ENCODE measurements around the gene SEMA6C. TPM values are rescaled to one million over a fixed set of nuclear protein-coding genes. Genes with fewer than 3 reads are reported as not detected.
"Not testable (repeated sequence)": the region's sequence is repeated elsewhere in the genome, so short reads cannot be mapped to it uniquely, and the experiment has no call there.

The SEMA6C gene
- total RNA-seq, 1 donor from 2014 or later = 4.3 TPM

DNA sequence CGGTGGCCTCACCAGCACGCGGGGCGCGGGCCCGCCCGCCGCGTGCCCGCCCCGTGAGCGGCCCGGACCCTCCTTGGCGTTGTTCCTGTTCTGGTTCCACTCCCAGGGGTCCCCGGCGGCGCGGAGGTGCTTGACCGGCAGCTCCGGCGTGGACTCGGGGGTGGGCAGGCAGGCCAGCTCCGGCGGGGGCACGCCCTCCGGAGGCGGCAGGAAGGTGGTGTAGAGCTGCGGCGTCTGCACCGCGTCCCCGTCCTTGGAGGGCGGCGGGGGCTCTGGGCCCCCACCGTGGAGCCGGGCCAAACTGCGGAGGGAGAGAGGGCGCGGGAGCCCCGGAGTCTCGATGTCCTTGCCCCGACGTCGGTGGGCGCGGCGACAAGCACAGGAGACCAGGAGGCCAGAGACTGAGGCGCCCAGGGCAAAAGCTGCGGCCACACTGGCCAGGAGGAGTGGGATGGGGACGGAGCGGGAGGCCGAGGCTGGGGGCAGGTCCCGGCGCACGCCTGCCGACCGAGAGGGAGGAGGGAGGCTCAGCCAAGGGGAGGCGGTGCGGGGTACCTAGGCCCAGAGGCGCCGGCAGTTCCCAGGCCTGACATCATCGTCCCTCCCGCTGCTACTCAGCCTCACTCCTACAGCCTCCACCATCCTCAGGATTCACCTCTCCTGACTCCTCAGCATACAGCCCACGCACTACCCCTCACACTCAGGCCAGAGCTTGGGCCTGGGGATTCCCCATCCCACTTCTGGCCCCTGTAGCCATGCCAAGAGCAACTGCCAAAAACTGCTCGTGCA, 13.2 kb downstream of the SEMA6C start:
- no peaks in the 10 kb centered on the region for H3K4me1 Mint-ChIP-seq (ENCODE audit: low read depth)
- H3K36me3 Mint-ChIP-seq (ENCODE audit: low read depth) = peaks cover 4% of the 10 kb centered on the region
- H3K27me3 Mint-ChIP-seq (ENCODE audit: insufficient read depth) = peaks cover 10% of the 10 kb centered on the region
- H3K9me3 Mint-ChIP-seq = no peaks in the 10 kb centered on the region
- no peak for DNase-seq (ENCODE audit: low spot score)
- no peak overlapping the region for H3K4me3 Mint-ChIP-seq
- intact Hi-C loops (cut with micrococcal nuclease) = no loop called here
- H3K27ac Mint-ChIP-seq = no peak overlapping the region

DNA sequence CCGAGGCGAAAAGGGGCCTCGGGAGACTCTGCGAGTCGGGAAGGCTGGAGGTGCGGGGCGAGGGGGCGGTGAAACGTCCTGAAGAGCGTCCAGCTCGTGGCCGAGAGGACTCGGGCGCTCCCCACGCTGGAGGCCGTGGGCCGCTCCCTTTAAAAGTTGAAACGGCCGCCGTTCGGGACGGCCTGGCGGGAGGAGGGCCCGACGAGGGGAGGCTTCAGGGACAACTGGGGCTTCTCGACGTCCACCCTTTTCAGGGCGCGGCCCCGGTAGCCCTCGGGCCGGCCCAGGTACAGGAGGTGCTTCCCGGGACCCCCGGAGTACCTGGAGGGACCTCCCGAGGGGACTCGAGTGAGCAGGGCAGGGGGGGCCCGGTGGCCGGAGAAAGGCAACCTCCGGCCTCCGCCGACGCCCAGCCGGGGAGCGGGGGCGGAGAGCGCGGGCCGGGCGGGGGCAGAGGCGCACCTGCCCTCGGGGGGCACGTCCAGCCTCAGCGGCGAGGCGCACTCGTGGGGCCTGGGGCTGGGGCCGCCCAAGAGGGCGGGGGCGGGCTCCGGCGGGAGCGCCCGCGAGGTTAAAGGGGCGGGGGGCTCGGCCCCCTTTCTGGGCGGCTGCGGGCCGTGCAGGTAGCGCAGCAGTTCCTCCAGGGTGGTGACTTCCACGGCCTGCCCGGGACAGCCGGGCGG, 14.0 kb downstream of the SEMA6C start:
- Mint-ChIP-seq H3K27me3 (ENCODE audit: insufficient read depth) (peaks cover 10% of the 10 kb centered on the region), H3K9me3 (no peaks in the 10 kb centered on the region), H3K4me3 (no peak overlapping the region), H3K27ac (no peak overlapping the region), H3K4me1 (ENCODE audit: low read depth) (no peaks in the 10 kb centered on the region), H3K36me3 (ENCODE audit: low read depth) (peaks cover 4% of the 10 kb centered on the region)
- intact Hi-C loops (cut with micrococcal nuclease) = no loop called here
- DNase-seq (ENCODE audit: low spot score) = no peak

DNA sequence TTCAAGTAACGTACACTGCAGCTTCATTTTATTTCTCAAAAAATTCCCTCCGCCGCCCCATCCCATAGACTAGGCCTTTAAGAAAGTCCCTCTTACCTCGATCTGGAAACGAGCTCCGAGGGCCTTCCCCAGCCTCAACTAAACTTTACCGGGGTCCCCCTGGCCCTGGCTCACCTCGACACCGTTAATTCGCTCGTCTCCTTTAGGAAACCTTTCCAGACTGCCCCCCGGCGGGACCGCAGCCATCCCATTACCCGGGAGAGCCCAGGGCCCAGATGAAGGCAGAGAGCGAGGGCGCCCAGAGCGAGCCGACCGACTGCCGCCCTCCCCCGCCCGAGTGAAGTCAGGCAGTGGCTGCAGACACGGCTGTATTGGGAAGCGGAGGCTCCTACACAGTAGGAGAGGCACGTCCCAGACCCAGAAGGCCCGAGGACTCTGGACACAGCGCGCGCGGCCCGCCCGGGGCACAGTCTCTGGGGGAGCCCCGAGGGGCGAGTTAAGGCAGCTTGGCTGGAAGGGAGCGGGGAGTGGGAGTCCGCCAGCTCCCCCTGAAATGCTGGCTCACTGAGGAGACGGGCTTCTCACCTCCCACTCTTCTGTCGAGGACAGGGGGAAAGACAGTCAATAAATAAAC, 14.6 kb downstream of the SEMA6C start:
- DNase-seq (ENCODE audit: low spot score) = no peak
- Mint-ChIP-seq H3K4me1 (ENCODE audit: low read depth) (no peaks in the 10 kb centered on the region), H3K27me3 (ENCODE audit: insufficient read depth) (peaks cover 10% of the 10 kb centered on the region), H3K9me3 (no peaks in the 10 kb centered on the region), H3K4me3 (peak overlapping the region; percentile 53), H3K36me3 (ENCODE audit: low read depth) (peaks cover 4% of the 10 kb centered on the region), H3K27ac (peak overlapping the region; percentile 40)
- intact Hi-C loops (cut with micrococcal nuclease) = loop anchor here (1.0 kb wide), 1 partner anchor 14 kb away; the partner anchor contains the start of gene SEMA6C

DNA sequence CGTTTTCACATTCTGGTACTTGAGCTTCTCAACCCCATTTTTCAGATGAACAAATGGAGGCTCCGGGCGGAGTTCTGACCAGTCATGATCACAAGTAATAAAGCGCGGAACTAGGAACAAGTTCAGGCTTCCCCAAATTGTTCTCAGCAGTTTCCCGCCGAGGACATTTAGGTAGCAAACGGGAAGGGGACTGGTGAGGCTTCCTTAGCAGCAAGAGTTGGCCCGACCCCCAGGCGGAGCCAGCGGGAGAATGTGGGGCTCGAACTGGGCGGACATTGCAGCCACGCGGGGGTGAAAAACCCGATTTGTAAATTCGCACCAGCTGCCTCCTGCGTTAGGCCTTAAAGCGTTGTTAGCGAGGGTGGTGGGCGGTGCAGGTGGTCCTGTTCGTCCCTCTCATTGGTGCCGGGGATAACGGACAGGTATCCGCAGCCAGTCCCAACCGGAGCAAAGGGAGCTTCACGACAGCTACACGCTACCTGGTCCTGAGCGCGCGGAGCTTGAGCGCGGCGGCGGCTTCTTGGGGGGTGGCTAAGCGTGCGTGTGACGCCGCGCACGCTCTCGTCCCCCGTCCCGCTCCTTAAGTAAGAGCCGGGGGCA, 15.3 kb downstream of the SEMA6C start:
- intact Hi-C loops (cut with micrococcal nuclease) = loop anchor here (1.0 kb wide), 1 partner anchor 15 kb away; the partner anchor contains the start of gene SEMA6C
- Mint-ChIP-seq H3K9me3 (no peaks in the 10 kb centered on the region), H3K4me1 (ENCODE audit: low read depth) (no peaks in the 10 kb centered on the region), H3K27me3 (ENCODE audit: insufficient read depth) (peaks cover 10% of the 10 kb centered on the region), H3K4me3 (peak overlapping the region; percentile 53), H3K36me3 (ENCODE audit: low read depth) (peaks cover 4% of the 10 kb centered on the region), H3K27ac (peak overlapping the region; percentile 40)
- peak; percentile 63 for DNase-seq (ENCODE audit: low spot score)

DNA sequence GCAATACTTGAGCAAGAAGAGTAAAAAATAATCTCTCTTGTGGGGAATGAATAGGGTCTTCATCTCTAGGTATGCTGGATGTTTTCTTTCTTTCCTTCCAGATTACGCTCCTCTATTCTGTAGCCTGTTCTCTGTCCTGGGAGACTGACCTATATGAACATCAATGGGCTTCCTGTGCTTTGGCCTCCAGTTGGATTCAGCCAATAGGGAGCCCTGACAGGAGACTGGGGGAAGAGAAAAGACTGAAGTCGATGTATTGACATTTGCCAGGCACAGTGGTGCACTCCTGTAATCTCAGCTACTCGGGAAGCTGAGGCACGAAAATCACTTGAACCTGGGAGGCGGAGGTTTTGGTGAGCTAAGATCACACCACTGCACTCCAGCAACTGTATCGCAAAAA, 17.6 kb downstream of the SEMA6C start:
- intact Hi-C loops (cut with micrococcal nuclease) = no loop called here
- no peaks in the 10 kb centered on the region for H3K9me3 Mint-ChIP-seq
- peaks cover 4% of the 10 kb centered on the region for H3K36me3 Mint-ChIP-seq (ENCODE audit: low read depth)
- H3K4me3 Mint-ChIP-seq = no peak overlapping the region
- peaks cover 10% of the 10 kb centered on the region for H3K27me3 Mint-ChIP-seq (ENCODE audit: insufficient read depth)
- no peaks in the 10 kb centered on the region for H3K4me1 Mint-ChIP-seq (ENCODE audit: low read depth)
- no peak for DNase-seq (ENCODE audit: low spot score)
- H3K27ac Mint-ChIP-seq = no peak overlapping the region

DNA sequence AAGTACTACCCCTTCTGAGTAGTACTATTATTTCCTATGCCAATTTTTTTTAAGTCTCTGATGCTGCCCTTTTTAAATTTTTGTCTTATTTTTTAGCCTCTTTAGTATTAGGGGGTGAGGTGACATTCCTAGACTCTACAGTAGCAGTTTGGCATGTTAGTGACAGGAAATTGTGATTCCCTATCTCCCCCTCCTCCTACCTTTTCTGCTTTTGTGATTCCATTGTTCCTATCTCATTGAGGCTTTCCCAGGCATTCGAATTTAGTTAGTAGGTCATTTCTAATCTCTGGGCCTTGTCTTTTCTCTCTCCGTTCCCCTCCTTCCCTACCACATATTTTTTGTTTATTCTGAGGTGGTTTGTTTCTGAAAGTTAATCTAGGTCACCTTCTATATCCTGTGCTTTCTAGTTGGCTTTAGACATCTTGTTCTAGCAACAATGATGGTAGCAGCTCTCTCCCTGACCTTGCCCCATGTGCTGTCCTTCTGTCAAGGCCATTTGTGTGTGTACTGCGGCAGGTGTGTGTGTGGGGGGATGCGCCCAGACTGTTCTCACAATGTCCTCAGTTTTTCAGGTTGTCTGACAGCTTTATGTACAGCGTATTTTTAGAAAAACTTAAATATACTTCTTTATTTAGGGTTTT, 21.5 kb downstream of the SEMA6C start:
- Mint-ChIP-seq H3K27ac (no peak overlapping the region), H3K9me3 (no peaks in the 10 kb centered on the region), H3K36me3 (ENCODE audit: low read depth) (peaks cover 7% of the 10 kb centered on the region), H3K4me1 (ENCODE audit: low read depth) (no peaks in the 10 kb centered on the region), H3K27me3 (ENCODE audit: insufficient read depth) (no peaks in the 10 kb centered on the region), H3K4me3 (no peak overlapping the region)
- intact Hi-C loops (cut with micrococcal nuclease) = no loop called here
- DNase-seq (ENCODE audit: low spot score) = no peak

DNA sequence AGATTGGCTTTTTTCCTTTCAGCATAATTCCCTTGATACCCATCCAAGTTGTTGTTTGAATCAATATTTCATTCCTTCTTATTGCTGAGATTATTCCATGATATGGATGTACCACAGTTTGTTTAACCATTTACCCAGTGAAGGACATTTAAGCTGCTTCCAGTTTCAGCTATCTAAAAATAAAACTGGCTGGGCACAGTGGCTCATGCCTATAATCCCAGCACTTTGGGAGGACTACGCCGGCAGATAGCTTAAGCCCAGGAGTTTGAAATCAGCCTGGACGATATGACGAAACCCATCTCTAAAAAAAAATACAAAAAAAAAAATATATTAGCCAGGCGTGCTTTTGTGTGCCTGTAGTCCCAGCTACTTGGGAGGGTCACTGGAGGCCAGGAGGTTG, 32.6 kb downstream of the SEMA6C start:
- DNase-seq (ENCODE audit: low spot score) = no peak
- H3K9me3 Mint-ChIP-seq = no peaks in the 10 kb centered on the region
- no peak overlapping the region for H3K4me3 Mint-ChIP-seq
- H3K27me3 Mint-ChIP-seq (ENCODE audit: insufficient read depth) = no peaks in the 10 kb centered on the region
- intact Hi-C loops (cut with micrococcal nuclease) = no loop called here
- H3K27ac Mint-ChIP-seq = no peak overlapping the region
- no peaks in the 10 kb centered on the region for H3K4me1 Mint-ChIP-seq (ENCODE audit: low read depth)
- peaks cover 5% of the 10 kb centered on the region for H3K36me3 Mint-ChIP-seq (ENCODE audit: low read depth)

DNA sequence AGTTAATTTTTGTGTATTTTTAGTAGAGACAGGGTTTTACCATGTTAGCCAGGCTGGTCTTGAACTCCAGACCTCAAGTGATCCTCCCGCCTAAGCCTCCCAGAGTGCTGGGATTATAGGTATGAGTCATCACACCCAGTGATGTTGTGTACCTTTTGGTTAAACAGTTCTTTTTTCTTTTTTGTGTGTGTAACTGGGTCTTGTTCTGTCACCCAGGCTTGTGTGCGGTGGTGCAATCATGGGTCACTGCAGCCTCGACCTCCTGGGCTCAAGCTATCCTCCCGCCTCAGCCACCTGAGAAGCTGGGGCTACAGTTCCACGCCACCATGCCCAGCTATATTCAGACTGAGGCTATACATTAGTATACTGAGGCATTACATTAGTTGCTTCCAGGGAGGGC, 38.1 kb downstream of the SEMA6C start:
- no peaks in the 10 kb centered on the region for H3K27me3 Mint-ChIP-seq (ENCODE audit: insufficient read depth)
- H3K9me3 Mint-ChIP-seq = no peaks in the 10 kb centered on the region
- no peak for DNase-seq (ENCODE audit: low spot score)
- no peak overlapping the region for H3K27ac Mint-ChIP-seq
- intact Hi-C loops (cut with micrococcal nuclease) = no loop called here
- no peak overlapping the region for H3K4me3 Mint-ChIP-seq
- H3K36me3 Mint-ChIP-seq (ENCODE audit: low read depth) = peaks cover 3% of the 10 kb centered on the region
- no peaks in the 10 kb centered on the region for H3K4me1 Mint-ChIP-seq (ENCODE audit: low read depth)

DNA sequence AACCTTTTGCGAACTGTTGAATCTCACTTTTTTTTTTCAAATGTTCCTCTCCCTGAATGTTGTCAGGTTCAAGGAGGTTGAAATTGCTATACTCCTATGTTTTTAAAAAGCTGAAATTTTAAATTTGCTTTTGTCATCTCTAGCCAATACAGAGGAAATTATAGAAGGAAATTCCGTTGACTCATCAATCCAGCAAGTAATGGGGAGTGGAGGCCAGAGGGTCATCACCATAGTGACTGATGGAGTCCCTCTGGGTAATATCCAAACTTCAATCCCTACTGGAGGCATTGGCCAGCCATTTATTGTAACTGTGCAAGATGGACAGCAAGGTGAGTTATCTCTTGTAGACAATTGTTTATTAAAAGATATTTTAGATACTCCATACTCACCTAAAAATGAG, 39.5 kb downstream of the SEMA6C start:
- no peaks in the 10 kb centered on the region for H3K9me3 Mint-ChIP-seq
- no peaks in the 10 kb centered on the region for H3K27me3 Mint-ChIP-seq (ENCODE audit: insufficient read depth)
- intact Hi-C loops (cut with micrococcal nuclease) = no loop called here
- DNase-seq (ENCODE audit: low spot score) = no peak
- H3K4me3 Mint-ChIP-seq = no peak overlapping the region
- H3K4me1 Mint-ChIP-seq (ENCODE audit: low read depth) = no peaks in the 10 kb centered on the region
- H3K27ac Mint-ChIP-seq = no peak overlapping the region
- peaks cover 3% of the 10 kb centered on the region for H3K36me3 Mint-ChIP-seq (ENCODE audit: low read depth)

DNA sequence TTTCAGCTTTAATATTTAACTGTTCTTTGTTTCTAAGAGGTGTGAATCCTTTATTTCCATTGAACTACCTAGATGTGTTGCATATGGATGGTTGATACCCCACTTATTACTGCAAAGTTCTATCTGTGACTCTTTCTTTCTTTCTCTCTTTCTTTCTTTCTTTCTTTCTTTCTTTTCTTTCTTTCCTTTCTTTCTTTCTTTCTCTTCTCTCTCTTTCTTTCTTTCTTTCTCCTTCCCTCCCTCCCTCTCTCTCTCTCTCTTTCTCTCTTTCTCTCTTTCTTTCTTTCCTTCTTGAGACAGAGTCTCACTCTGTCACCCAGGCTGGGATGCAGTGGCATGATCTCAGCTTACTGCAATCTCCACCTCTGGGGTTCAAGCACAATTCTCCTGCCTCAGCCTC, 41.8 kb downstream of the SEMA6C start:
- Mint-ChIP-seq H3K36me3 (ENCODE audit: low read depth) (peaks cover 3% of the 10 kb centered on the region), H3K4me1 (ENCODE audit: low read depth) (no peaks in the 10 kb centered on the region), H3K9me3 (no peaks in the 10 kb centered on the region), H3K4me3 (no peak overlapping the region), H3K27ac (no peak overlapping the region), H3K27me3 (ENCODE audit: insufficient read depth) (no peaks in the 10 kb centered on the region)
- intact Hi-C loops (cut with micrococcal nuclease) = no loop called here
- DNase-seq (ENCODE audit: low spot score) = no peak

DNA sequence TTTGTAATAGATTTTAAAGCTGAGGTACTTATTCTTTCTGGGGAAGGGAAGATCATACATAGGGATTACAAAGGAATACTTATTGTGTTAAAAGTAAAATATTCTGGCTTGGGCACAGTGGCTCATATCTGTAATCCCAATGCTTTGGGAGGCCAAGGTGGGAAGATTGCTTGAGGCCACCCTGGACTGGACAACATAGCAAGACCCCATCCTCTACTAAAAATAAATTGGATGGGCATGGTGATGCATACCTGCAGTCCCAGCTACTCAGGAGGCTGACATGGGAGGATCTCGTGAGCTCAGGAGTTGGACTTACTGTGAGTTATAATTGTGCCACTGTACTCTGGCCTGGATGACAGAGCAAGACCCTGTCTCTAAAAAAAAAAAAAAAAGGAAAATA, 48.3 kb downstream of the SEMA6C start:
- Mint-ChIP-seq H3K27ac (no peak overlapping the region), H3K9me3 (no peaks in the 10 kb centered on the region), H3K27me3 (ENCODE audit: insufficient read depth) (no peaks in the 10 kb centered on the region), H3K36me3 (ENCODE audit: low read depth) (peaks cover 3% of the 10 kb centered on the region), H3K4me1 (ENCODE audit: low read depth) (no peaks in the 10 kb centered on the region), H3K4me3 (no peak overlapping the region)
- DNase-seq (ENCODE audit: low spot score) = no peak
- intact Hi-C loops (cut with micrococcal nuclease) = no loop called here

DNA sequence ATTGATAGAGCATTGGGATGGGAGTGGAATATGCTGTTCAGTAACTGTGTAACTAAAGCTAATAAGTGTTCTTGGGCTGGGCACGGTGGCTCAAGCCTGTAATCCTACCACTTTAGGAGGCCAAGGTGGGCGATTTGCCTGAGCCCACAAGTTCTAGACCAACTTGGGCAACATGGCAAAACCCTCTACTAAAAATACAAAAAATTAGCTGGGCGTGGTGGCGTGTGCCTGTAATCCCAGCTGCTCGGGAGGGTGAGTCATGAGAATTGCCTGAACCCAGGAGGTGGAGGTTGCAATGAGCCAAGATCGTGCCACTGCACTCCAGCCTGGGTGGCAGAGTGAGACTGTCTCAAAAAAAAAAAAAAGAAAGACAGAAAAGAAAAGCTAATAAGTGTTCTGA, 49.0 kb downstream of the SEMA6C start:
- H3K27me3 Mint-ChIP-seq (ENCODE audit: insufficient read depth); H3K4me1 Mint-ChIP-seq (ENCODE audit: low read depth); H3K27ac Mint-ChIP-seq; intact Hi-C loops (cut with micrococcal nuclease); DNase-seq (ENCODE audit: low spot score); H3K9me3 Mint-ChIP-seq; H3K36me3 Mint-ChIP-seq (ENCODE audit: low read depth); H3K4me3 Mint-ChIP-seq: not testable (repeated sequence)
